ENCODE measurements around the gene RPLP2.

The RPLP2 gene

DNA sequence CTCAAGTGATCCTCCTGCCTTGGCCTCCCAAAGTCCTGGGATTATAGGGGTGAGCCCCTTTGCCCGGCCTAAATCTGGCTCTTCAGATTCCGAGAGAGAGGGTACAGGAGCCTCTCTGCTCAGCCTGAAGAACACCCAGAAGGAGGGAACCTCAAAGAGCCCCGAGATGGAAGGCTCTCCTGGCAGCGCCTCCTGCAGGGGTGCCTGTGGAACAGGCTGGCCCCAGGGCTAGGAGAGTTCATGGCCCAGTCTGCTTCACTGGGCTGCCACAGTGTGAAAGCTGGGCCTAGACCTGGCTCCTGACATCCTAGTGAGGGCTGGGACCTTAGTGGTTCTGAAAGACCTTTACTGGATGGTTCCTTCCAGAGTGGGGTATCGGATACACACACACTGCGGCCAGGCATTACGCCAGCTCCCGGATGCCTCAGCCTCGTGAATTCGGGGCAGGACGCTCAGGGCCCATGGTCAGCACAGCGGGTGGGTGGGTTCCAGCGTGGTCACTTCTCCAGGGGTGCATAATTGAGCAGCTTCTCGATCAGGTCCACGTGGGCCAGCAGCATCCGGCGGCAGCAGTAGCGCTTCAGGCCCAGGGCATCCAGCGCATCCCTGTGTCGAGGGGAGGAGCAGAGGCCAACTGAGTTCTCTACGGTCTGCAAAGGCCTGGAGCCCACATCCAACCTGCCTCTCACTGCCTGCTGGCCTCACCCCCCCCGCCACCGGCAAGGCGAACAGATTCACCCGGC, 30.3 kb downstream of the RPLP2 start:
- TF ChIP-seq CTCF (IDR thresholded peaks at IDR 0.05; ENCODE audit: borderline replicate concordance, insufficient read depth, low read depth, low read length) = peak; percentile 30; the same call in 1 of the 2 replicates
- no peak overlapping the region for H3K4me3 ChIP-seq (ENCODE audit: low read depth, low read length)

- peak overlapping the region; percentile 97 for H3K4me3 ChIP-seq (ENCODE audit: low read depth, low read length)
- no peak for TF ChIP-seq CTCF (IDR thresholded peaks at IDR 0.05; ENCODE audit: borderline replicate concordance, insufficient read depth, low read depth, low read length)
These were observed 32.2 kb downstream of the RPLP2 start for GRCh38 chr11:841981-842369.

DNA sequence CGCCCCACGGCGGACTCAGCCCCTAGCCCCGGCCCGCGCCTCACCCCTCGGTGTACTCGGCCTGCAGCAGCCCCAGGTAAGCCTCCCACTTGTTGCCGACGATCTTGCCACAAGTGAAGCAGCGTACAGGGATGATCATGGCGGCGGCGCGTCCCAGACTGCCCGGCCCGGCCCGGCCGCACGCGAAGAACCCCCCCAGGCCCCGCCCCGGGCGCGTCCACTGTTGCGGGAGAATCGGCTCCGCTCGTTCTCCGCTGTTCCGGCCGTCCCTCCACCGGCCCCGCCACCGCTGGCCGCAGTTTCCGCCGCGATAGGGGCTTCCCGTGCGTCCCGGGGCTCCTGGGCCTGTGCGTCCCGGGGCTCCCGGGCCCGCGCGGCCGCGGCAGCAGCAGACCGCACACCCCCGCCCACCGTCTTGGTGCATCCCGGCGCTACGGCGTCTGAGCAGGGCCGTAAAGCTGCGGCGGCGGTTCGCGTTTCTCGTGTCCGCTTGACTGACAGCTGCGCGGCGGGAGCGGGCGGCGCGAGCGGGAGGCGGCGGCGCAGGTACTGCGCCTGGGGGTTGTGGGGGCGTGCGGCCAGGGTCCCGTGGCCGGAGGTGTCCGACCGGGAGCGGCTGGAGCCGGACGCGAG, 32.7 kb downstream of the RPLP2 start, which contains the start of the genes POLR2L and TSPAN4:
Gene POLR2L, minus strand, starts transcription at position 160 of the 633 bp plus-strand sequence. Its CDS starts 21 bp downstream, at position 139.
Gene TSPAN4, plus strand, starts transcription at position 483 of the 633 bp plus-strand sequence. CDS start 7,453 bp downstream, outside the sequence.
- peak within 1 kb of the TSS; percentile 97 for H3K4me3 ChIP-seq (ENCODE audit: low read depth, low read length)
- no peak for TF ChIP-seq CTCF (IDR thresholded peaks at IDR 0.05; ENCODE audit: borderline replicate concordance, insufficient read depth, low read depth, low read length)

GRCh38 chr11:843086-843734, 33.4 kb downstream of the RPLP2 start:
- peak overlapping the region; percentile 97 for H3K4me3 ChIP-seq (ENCODE audit: low read depth, low read length)
- peak; percentile 15; the same call in 1 of the 2 replicates for TF ChIP-seq CTCF (IDR thresholded peaks at IDR 0.05; ENCODE audit: borderline replicate concordance, insufficient read depth, low read depth, low read length)

DNA sequence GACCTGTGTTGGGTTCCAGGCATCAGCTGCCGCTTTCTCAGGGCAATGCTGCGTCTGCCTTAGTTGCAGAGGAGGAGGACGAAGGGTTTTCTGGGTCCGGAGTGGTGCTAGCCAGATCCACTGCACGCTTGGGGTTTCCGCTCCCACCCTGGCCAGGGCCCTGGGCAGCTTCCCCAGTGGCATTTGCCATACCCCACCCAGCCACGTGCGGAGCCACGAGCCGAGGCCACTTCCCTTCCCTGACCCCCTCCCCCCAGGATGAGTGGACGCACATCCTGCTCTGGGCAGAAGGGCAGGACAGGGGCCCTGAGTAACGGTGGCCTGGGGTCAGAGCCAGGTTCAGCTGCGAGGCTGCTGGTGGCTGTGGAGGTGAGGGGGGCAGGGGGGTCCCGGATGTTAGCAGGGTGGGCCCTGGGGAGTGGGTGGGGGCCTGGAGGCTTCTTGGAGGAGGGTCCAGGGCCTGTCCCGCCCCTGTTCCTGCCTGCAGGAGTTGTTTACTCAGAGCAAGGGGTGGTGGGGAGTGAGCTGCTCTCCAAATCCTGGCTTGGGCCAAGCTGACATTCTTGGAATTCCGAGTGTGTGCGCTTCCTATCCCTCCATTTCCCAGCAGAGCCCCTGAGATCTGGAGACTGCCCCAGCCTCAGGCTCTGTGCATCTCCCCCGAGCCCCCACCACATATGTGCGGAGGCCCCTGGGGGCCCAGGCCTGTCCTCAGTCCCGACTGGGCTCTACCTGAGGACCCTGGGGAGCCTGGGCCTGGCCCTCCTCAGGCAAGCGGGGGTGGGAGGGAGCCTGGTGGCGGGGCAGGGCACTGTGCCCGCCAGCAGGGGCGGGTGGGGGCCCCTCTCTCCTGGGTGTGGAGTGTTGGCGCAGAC, 34.3 kb downstream of the RPLP2 start:
- H3K4me3 ChIP-seq (ENCODE audit: low read depth, low read length) = no peak overlapping the region
- no peak for TF ChIP-seq CTCF (IDR thresholded peaks at IDR 0.05; ENCODE audit: borderline replicate concordance, insufficient read depth, low read depth, low read length)
